GM23338 (cell line): ENCODE measurements around the gene IL1B. TPM values are rescaled to one million over a fixed set of nuclear protein-coding genes. Genes with fewer than 3 reads are reported as not detected.

ENCODE experiments used
- ATAC-seq: fragments of 200-7000 bp; cut with Tn5 transposase; 3 replicates; pipeline ENCODE4 v1.9.1; 2020
- DNase-seq: peaks from one replicate; pipeline ENCODE4 v3.0.0-alpha.2; 2015; ENCODE audit warnings: low spot score
- H2AFZ ChIP-seq: fragments of 200-600 bp; sonication (generic); 2 replicates; pipeline ENCODE4 v1.8.0; 2016; ENCODE audit warnings: antibody characterized with exemption, mild to moderate bottlenecking, moderate library complexity
- H3F3A ChIP-seq: fragments of 200-600 bp; sonication (generic); replicated peaks from 2 replicates; pipeline ENCODE4 v1.8.0; 2017; ENCODE audit warnings: antibody characterized with exemption, mixed run types, low read depth
- H3K27ac ChIP-seq: fragments of 200-600 bp; sonication (generic); 2 replicates; pipeline ENCODE4 v1.6.1; 2016; ENCODE audit warnings: low read depth
- H3K27me3 ChIP-seq: fragments of 200-600 bp; sonication (generic); 2 replicates; pipeline ENCODE4 v1.8.0; 2016; ENCODE audit warnings: mild to moderate bottlenecking, mixed run types, moderate library complexity; ENCODE audit not compliant: insufficient read depth
- H3K36me3 ChIP-seq: fragments of 200-600 bp; sonication (generic); 2 replicates; pipeline ENCODE4 v1.8.0; 2016; ENCODE audit warnings: mild to moderate bottlenecking; ENCODE audit not compliant: insufficient read depth
- H3K4me1 ChIP-seq: fragments of 200-600 bp; sonication (generic); 2 replicates; pipeline ENCODE4 v1.8.0; 2016; ENCODE audit warnings: mild to moderate bottlenecking, moderate library complexity; ENCODE audit not compliant: insufficient read depth
- H3K4me2 ChIP-seq: fragments of 200-600 bp; sonication (generic); 2 replicates; pipeline ENCODE4 v1.7.1; 2017; ENCODE audit warnings: mixed run types
- H3K4me3 ChIP-seq: fragments of 200-600 bp; sonication (generic); 2 replicates; pipeline ENCODE4 v1.6.1; 2016; ENCODE audit warnings: mixed run types
- H3K79me2 ChIP-seq: fragments of 200-600 bp; sonication (generic); replicated peaks from 2 replicates; pipeline ENCODE4 v1.8.0; 2017; ENCODE audit warnings: mild to moderate bottlenecking; ENCODE audit not compliant: insufficient read depth
- H3K9me2 ChIP-seq: fragments of 200-600 bp; sonication (generic); 2 replicates; pipeline ENCODE4 v1.8.0; 2017; ENCODE audit not compliant: insufficient read depth
- H4K20me1 ChIP-seq: fragments of 200-600 bp; sonication (generic); replicated peaks from 2 replicates; pipeline ENCODE4 v1.8.0; 2017; ENCODE audit warnings: mild to moderate bottlenecking; ENCODE audit not compliant: insufficient read depth
- H3K27ac Mint-ChIP-seq: 2 replicates; pipeline ENCODE4 v1.8.0; 2020; ENCODE audit warnings: inconsistent platforms, mild to moderate bottlenecking, moderate library complexity, mixed read lengths
- H3K27me3 Mint-ChIP-seq: 3 replicates; pipeline ENCODE4 v1.8.0; 2022; ENCODE audit warnings: low read depth, mild to moderate bottlenecking, moderate library complexity, mixed read lengths, inconsistent platforms; ENCODE audit not compliant: insufficient read depth, poor library complexity
- H3K36me3 Mint-ChIP-seq: 3 replicates; pipeline ENCODE4 v1.8.0; 2021; ENCODE audit warnings: low read depth, mild to moderate bottlenecking, inconsistent platforms, moderate library complexity, mixed read lengths
- H3K4me1 Mint-ChIP-seq: 3 replicates; pipeline ENCODE4 v1.8.0; 2020; ENCODE audit warnings: mild to moderate bottlenecking, inconsistent platforms, mixed read lengths
- H3K4me3 Mint-ChIP-seq: 3 replicates; pipeline ENCODE4 v1.8.0; 2021; ENCODE audit warnings: moderate library complexity, mild to moderate bottlenecking, inconsistent platforms, mixed read lengths
- H3K9me3 Mint-ChIP-seq: 3 replicates; pipeline ENCODE4 v1.8.0; 2020; ENCODE audit warnings: moderate library complexity, mild to moderate bottlenecking, inconsistent platforms, mixed read lengths
- CREB1 ChIP-seq: fragments of 250-450 bp; sonication (Bioruptor Pico); IDR thresholded peaks from 2 replicates; pipeline ENCODE4 v1.5.0; 2020; ENCODE audit warnings: low read depth, mild to moderate bottlenecking, moderate library complexity
- CTCF ChIP-seq, 2 experiments: fragments of 200-600 bp in 1 of 2; sonication (generic) in 1 of 2; conservative IDR thresholded peaks; 2 replicates each; pipeline versions ENCODE4 v1.5.1 to v1.6.1; 2016 to 2017; ENCODE audit warnings: antibody characterized with exemption in 2 of 2, low read depth in 2 of 2, mild to moderate bottlenecking in 2 of 2, moderate library complexity in 1 of 2
- EZH2phosphoT487 ChIP-seq: fragments of 200-600 bp; sonication (generic); IDR thresholded peaks from one replicate; pipeline ENCODE4 v1.8.1; 2018; ENCODE audit warnings: antibody characterized with exemption; ENCODE audit not compliant: unreplicated experiment
- REST ChIP-seq: IDR thresholded peaks from one replicate; pipeline ENCODE4 v1.6.1; 2018; ENCODE audit warnings: antibody characterized with exemption; ENCODE audit not compliant: unreplicated experiment
- STAT1 ChIP-seq: IDR thresholded peaks from one replicate; pipeline ENCODE4 v1.6.1; 2016; ENCODE audit warnings: antibody characterized with exemption; ENCODE audit not compliant: unreplicated experiment
- ZNF114 ChIP-seq: fragments of 250-450 bp; sonication (Bioruptor Pico); IDR thresholded peaks from 2 replicates; pipeline ENCODE4 v1.5.0; 2020; ENCODE audit warnings: mild to moderate bottlenecking, moderate library complexity
- ZNF331 ChIP-seq: fragments of 250-450 bp; sonication (Bioruptor Pico); IDR thresholded peaks from 2 replicates; pipeline ENCODE4 v1.5.0; 2020; ENCODE audit warnings: low read depth, mild to moderate bottlenecking, moderate library complexity
- polyA plus RNA-seq: library from polyadenylated mRNA; unstranded; fragments of >200 nt; fragmentation: Nextera tagmentation; extraction: Ambion mirVana; gene quantifications from 2 replicates; pipeline ENCODE4 v1.2.1, GENCODE V29; 2016
- total RNA-seq: library from RNA; depleted of rRNA; stranded (reverse); fragments of >200 nt; shearing (Covaris generic); gene quantifications from 2 replicates; pipeline ENCODE4 v1.2.3, GENCODE V29; 2014

IL1B gene
- total and polyA plus RNA-seq, 2 experiments from 2014 or later, result not detected

GRCh38 chr2:112866128-112866835, 29.7 kb upstream of the IL1B start:
- H3K4me1 Mint-ChIP-seq, result peaks cover 9% of the 10 kb centered on the region
- no peak overlapping the region for H3K27ac ChIP-seq
- H3K9me3 Mint-ChIP-seq, result peaks cover 52% of the 10 kb centered on the region

More at GRCh38 chr2:112866128-112866835, 29.7 kb upstream of the IL1B start:
- H3K36me3 ChIP-seq, result peaks cover 9% of the 10 kb centered on the region
- peaks cover 3% of the 10 kb centered on the region for H3K27me3 Mint-ChIP-seq
- H3K27ac Mint-ChIP-seq, result no peak overlapping the region
- H3K4me1 ChIP-seq, result peaks cover 10% of the 10 kb centered on the region
- DNase-seq, result no peak
- H3K36me3 Mint-ChIP-seq, result peaks cover 36% of the 10 kb centered on the region
- H3K4me3 ChIP-seq, result no peak overlapping the region
- H3K79me2 ChIP-seq, result no peaks in the 10 kb centered on the region
- H3K27me3 ChIP-seq, result no peaks in the 10 kb centered on the region
- H3K9me2 ChIP-seq, result no peaks in the 10 kb centered on the region; the same call in 1 of the 2 replicates
- no peak for ATAC-seq
- H4K20me1 ChIP-seq, result no peaks in the 10 kb centered on the region
- H2AFZ ChIP-seq, result no peak overlapping the region
- no peak for TF ChIP-seq EZH2phosphoT487
- TF ChIP-seq CREB1 (CRISPR knock-in tag), result no peak
- TF ChIP-seq REST, result no peak
- no peak for TF ChIP-seq CTCF (conservative IDR thresholded peaks at IDR 0.05; ENCODE audit: low read depth in 2 of 2)
- no peak for TF ChIP-seq ZNF331 (CRISPR knock-in tag)
- TF ChIP-seq STAT1, result no peak
- TF ChIP-seq ZNF114, result no peak
- no peaks in the 10 kb centered on the region for H3F3A ChIP-seq
- no peak overlapping the region for H3K4me2 ChIP-seq
- H3K4me3 Mint-ChIP-seq, result no peak overlapping the region
